H54 (cell line): ENCODE results near the gene STRBP.
"Not testable (repeated sequence)": the region's sequence is repeated elsewhere in the genome, so short reads cannot be mapped to it uniquely, and the experiment has no call there.

Experiments
- DNase-seq: peaks from one replicate; pipeline ENCODE4 v3.0.0; 2011; ENCODE audit warnings: low spot score, mixed read lengths; ENCODE audit not compliant: insufficient read length
- FAIRE-seq: peaks from 3 replicates; lab custom pipeline; 2011; peaks lifted over from hg19 to GRCh38; lab: Jason Lieb, UNC
- POLR2A ChIP-seq: IDR thresholded peaks from 2 replicates; pipeline ENCODE4 v1.6.1; 2011; ENCODE audit warnings: low read depth, mild to moderate bottlenecking, low read length

The STRBP gene

DNA sequence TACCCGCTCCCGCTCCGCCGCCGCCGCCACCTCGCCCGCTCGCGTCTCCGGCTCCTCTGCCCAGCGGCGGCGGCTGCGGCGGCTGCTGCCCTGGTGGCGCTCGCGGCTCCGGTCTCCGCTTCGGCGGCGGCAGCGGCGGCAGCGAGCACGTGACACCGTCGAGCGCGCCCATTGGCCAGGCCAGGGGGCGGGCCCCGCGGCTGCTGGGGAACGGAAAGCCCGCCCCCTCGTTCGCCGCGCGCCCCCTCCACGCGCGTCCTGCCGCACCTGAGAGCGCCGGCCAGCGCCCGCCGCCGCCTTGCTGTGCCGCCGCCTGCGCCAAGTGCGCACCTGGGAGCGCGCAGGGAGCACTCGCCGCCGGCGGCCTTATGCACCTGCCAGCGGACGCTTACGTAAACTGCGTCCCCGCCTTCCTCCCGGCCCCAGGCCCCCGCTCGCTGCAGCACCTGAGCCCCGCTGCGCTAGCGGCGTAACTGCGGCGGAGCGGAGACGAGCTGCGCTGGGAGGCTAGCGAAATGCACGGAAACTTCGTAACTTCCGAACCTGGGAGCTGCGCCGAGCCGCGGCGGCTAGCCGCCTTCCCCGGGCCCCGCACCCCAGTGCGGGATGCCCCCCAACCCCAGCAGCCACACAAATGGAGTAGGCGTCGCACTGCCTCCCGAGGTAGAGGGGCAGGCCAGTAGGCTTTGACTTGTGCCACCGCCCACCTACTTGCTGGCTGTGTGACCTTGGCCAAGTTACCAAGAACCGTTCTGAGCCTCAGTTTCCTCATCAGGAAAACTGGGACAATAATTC, at the start of gene STRBP:
TSS of gene STRBP (minus strand) at position 122 of the 795 bp plus-strand sequence. CDS start 84,452 bp downstream, outside the sequence.
- DNase-seq = peak; percentile 99
- FAIRE-seq = no peak
- TF ChIP-seq POLR2A = peak; percentile 69

DNA sequence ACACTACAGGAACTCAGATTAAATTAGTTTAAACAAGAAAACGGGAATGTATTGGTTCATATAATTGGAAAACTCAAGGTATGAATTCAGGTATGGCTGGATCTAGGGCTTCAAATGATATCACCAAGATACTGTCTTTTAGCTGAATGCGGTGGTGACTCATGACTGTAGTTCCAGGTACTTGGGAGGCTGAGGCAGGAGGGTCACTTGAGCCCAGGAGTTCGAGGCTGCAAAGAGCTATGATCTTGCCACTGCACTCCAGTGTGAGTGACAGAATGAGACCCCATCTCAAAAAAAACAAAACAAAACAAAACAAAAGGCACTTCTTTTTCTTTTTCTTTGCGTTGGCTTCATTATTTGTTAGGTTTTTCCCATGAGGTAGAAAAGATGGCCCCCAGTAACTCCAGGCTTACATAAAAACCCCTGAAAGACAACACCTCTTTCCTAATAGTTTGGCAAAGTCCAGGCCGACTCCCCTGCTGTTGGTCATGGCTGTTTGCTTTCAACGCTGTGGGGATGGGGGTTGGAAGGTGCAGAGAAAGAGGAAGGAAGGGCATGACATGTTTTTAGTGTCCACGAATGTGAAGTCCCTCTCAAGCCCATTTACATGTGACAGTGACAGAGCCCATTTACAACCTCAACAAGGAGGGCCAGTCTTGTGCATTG, 47.8 kb upstream of the STRBP start:
- DNase-seq = no peak
- no peak for TF ChIP-seq POLR2A
- FAIRE-seq = no peak

DNA sequence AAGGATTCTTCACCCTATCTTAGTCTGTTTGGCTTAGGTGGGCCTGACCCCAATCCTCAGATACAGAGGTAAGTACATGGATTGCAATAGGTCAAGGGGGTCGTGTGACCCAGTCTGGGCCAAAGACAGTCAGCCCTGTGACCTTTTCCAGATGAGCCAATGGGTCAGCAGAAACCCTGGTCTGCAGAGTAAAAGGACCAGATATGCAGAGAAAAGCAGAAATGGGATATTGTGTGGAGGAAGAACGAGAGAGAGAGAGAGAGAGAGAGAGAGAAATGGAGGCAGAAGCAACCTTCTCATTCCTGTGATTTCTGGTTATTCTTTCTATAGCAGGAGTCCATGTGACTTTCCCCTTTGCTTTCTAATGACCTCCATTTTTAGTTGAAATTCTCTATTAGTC, 47.2 kb upstream of the STRBP start:
- FAIRE-seq = no peak
- no peak for TF ChIP-seq POLR2A
- no peak for DNase-seq

DNA sequence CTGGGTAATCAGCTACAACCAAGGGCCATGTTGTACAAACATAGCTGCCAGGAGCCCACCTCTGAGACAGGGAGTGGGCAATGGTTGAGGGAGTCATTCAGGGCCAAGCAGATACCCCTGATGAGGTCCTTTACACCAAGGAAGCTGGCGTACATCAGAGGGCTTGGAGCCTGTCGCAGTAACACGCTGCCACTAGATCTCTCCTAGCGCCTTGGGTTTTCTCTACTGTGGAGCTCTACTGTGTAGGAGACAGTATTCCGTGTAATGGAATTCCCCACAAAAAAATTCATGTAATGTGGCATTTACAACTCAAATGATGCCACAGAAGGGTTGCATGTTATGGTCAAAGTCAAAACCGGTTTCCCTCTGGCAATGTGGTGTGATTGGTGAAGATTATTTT, 46.2 kb upstream of the STRBP start:
- FAIRE-seq (no peak), DNase-seq (no peak)
- TF ChIP-seq POLR2A = no peak

DNA sequence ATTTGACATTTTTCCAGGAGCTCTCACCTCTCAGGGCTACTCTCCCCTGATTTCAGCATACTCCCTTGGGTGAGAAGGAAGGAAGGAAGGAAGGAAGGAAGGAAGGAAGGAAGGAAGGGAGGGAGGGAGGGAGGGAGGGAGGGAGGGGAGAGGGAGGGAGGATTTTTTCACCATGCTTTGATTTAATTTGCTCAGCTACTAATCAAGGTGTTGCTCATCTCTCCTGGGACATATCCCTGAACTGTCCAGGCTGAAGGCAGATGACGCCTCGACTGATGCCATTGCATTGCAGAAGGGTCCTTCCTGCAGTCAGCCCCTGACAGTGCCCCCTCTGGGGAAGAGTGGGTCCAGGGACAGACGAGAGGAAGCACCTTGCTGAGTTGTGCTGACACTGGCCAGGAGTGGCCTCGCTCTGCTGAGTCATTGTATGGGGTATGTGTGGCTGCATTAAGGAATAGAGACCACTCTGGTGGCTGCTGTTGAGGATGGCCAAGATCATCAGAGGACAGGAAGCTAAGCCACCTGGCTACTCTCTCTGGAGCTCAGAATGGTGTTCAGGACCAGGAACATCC, 44.0 kb upstream of the STRBP start:
- no peak for TF ChIP-seq POLR2A

DNA sequence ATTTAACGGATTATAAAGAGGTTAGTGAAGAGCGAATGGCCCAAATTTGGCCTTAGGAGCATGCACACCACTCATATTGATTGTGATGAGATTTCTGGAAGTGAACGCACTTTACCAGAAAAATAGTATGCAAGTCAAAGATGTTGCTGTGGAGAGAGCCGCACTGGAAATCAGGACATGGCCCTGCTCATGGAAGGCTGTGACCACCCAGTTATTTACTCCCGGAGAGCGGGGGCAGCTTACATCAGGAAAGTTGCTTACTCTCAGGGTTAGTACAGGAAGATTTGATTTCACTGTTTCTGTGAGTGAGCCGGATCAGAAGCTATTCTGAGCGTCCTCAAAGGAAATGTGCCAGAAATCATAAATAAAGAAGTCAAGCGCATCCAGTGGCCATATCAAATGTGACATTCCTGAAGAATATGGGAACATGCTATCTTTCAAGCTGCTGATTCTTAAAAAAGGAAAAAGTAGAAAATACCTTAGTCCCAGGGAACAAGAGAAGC, 42.9 kb upstream of the STRBP start:
- DNase-seq (no peak), FAIRE-seq (no peak)
- TF ChIP-seq POLR2A = no peak

More for the DNA sequence above, 44.0 kb upstream of the STRBP start:
- DNase-seq = no peak
- no peak for FAIRE-seq

DNA sequence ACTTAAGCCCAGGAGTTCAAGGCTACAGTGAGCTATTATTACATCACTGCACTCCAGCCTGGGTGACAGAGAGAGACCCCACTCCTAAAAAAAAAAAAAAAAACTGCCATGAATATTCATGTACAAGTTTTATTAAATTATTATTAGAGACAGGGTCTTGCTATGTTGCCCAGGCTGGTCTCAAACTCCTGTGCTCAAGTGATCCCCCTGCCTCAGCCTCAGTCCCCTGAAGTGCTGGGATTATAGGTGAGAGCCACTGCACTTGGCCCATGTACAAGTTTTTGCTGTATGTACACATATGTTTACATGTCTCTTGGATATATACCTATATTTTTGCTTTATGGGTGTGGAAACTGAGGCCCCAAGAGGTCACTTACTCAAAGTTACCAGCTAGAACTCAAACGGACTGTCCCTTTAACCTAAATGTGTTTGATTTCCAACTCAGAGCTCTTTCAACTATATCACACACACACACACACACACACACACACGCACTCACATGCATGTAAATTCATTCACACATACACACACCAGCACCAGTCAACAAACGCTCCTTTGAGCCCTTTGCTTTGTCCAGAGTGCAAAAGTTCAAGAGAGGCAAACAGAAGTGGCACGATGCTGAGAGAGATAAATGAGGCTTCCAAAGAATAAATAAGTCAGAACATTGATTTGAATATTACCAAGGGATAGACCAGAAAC, 42.3 kb upstream of the STRBP start:
- no peak for DNase-seq
- no peak for FAIRE-seq
- TF ChIP-seq POLR2A = no peak

DNA sequence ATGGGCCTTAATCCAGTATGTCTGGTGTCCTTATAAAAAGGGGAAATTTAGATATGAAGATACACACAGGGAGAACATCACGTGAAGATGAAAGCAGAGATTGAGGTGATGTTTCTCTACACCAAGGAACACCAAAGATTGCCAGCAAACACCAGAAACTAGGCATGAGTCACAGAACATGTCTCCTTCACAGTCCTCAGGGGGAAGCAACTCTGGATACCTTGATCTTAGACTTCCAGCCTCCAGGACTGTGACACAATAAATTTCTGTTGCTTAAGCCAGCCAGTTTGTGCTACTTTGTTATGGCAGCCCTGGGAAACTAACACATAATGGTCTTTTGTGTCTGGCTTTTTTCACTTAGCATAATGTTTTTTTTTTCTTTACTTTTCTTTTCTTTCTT, 41.2 kb upstream of the STRBP start:
- DNase-seq = no peak
- TF ChIP-seq POLR2A = no peak
- no peak for FAIRE-seq

DNA sequence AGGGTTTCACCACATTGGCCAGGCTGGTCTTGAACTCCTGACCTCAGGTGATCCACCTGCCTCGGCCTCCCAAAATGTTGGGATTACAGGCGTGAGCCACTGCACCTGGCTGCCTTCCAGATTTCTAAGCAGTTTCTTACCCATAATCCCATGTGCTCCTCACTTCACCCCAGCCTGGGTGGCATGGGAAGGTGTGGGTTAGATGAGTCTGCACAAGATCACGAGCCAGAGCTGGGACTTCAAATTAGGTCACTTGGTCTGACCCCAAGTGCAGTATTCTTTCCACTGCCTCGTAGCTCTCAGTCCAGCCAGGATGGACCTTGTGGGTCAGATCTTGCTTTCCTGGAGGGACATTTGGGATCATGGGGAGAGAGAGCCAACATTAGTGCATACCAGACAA, 37.5 kb upstream of the STRBP start:
- DNase-seq (no peak), FAIRE-seq (no peak)
- TF ChIP-seq POLR2A = no peak

DNA sequence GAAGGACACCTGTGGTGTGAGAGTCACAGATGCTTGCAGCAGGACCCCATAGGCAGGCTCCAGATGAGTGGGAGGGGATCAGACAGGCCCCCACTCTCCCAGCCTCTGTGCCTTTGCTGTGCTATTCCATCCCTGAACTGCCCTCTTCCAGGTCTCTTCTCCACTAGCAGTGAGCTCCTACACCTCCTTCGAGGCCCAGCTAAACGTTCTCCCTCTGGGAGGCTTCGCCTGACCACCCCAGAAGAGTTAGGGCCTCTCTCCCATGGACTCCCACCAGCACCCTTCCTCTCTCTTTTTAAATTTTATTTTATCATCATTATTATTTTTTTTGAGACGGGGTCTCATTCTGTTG, 35.9 kb upstream of the STRBP start:
- TF ChIP-seq POLR2A = no peak
- FAIRE-seq (no peak), DNase-seq (no peak)

DNA sequence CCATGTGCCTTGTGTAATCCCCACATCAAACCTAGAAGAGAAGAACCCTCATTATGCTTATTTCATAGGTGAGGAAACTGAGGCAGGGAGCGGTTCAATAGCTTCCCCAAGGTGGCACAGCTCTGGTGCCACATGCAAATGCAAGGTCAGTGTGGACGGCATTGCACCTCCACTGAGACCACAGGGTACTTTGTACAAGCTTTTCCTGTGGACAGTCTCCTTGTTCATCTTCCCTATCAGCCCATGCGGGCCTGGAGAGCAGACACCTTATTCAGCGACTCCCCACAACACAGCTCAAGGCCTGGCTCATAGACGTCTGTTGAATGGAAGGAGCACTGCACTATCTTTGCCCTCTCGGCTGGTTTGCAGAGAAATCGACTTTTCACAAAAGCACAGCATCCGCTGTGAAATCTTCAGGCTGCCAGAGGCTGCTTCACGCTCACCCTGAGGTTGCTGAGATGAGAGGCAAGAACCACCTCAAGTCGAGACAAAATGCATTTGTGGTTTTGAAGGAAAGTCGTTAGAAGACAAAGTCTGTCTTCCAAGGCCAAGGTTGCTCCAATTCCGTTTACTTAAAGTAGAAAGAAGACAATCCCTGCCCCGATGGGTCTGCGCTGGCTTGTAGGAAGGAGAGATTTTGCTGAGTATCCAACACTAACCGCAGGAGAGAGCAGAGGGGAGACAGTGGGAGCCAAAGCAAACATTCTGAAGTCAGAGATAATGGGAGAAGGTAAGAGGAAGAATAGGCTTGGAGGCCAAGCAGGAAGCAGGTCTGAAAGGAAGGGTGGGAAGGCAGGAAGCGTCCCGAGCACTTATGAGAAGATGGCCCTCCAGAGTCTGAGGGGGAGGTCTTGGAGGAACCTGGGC, 34.2 kb upstream of the STRBP start:
- DNase-seq = no peak
- TF ChIP-seq POLR2A = no peak
- FAIRE-seq = no peak

DNA sequence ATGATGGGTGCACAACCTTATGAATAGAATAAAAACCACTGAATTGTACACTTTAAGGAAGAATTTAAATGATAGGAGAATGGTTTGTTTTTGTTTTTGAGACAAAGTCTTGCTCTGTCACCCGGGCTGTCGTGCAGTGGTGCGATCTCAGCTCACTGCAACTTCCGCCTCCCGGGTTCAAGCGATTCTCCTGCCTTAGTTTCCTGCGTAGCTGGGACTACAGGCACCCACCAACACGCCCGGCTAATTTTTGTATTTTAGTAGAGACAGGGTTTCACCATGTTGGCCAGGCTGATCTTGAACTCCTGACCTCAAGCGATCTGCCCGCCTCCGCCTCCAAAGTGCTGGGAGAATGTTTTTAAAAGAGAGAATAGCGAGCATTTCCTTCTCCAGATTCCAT, 33.5 kb upstream of the STRBP start:
- not testable (repeated sequence) for DNase-seq, FAIRE-seq

DNA sequence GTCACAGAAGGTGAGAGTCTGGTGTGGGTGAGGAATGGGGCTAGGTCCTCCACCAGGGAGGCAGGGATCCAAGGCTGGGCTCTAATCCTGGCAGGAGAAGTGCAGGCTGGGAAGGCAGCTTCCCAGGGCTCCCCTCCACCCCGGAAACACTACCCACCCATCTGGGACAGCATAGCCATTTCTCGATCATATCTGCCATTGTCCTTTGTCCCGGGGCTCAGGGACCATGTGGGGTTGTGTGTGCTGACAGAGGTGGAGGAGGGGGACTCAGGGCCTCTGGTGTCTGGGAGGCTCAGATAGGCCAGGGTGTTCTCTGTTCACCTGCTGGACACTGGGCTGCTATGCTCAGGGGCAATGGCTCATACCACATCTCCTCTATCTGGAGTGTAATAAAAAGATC, 32.2 kb upstream of the STRBP start:
- DNase-seq (no peak), FAIRE-seq (no peak)
- TF ChIP-seq POLR2A = no peak
